ENCODE results near the gene CCNG2.
A peak's percentile ranks its signal among the peaks of the same experiment; 100 is the strongest.

The CCNG2 gene

GRCh38 chr4:77181720-77182119, 24.7 kb downstream of the CCNG2 start:
- no peak for TF ChIP-seq CTCF (IDR thresholded peaks at IDR 0.05)
- Mint-ChIP-seq H3K36me3 (ENCODE audit: low read depth) (no peaks in the 10 kb centered on the region), H3K27me3 (ENCODE audit: low read depth, poor library complexity) (peaks cover 13% of the 10 kb centered on the region), H3K4me1 (peaks cover 11% of the 10 kb centered on the region), H3K27ac (peak overlapping the region; percentile 16), H3K4me3 (no peak overlapping the region), H3K9me3 (no peaks in the 10 kb centered on the region)
- no peak for DNase-seq

GRCh38 chr4:77183777-77184420, 26.9 kb downstream of the CCNG2 start:
- H3K9me3 Mint-ChIP-seq, result no peaks in the 10 kb centered on the region
- TF ChIP-seq CTCF (IDR thresholded peaks at IDR 0.05), result no peak
- peaks cover 14% of the 10 kb centered on the region for H3K27me3 Mint-ChIP-seq (ENCODE audit: low read depth, poor library complexity)
- DNase-seq, result no peak
- H3K27ac Mint-ChIP-seq, result no peak overlapping the region
- no peaks in the 10 kb centered on the region for H3K36me3 Mint-ChIP-seq (ENCODE audit: low read depth)
- H3K4me1 Mint-ChIP-seq, result no peaks in the 10 kb centered on the region
- no peak overlapping the region for H3K4me3 Mint-ChIP-seq

- H3K9me3 Mint-ChIP-seq, result no peaks in the 10 kb centered on the region
- no peak for TF ChIP-seq CTCF (IDR thresholded peaks at IDR 0.05)
- H3K27me3 Mint-ChIP-seq (ENCODE audit: low read depth, poor library complexity), result peaks cover 17% of the 10 kb centered on the region
- H3K4me3 Mint-ChIP-seq, result no peak overlapping the region
- H3K36me3 Mint-ChIP-seq (ENCODE audit: low read depth), result no peaks in the 10 kb centered on the region
- no peak overlapping the region for H3K27ac Mint-ChIP-seq
- H3K4me1 Mint-ChIP-seq, result no peaks in the 10 kb centered on the region
- DNase-seq, result no peak
Observed at GRCh38 chr4:77184974-77185373, 28.0 kb downstream of the CCNG2 start.

DNA sequence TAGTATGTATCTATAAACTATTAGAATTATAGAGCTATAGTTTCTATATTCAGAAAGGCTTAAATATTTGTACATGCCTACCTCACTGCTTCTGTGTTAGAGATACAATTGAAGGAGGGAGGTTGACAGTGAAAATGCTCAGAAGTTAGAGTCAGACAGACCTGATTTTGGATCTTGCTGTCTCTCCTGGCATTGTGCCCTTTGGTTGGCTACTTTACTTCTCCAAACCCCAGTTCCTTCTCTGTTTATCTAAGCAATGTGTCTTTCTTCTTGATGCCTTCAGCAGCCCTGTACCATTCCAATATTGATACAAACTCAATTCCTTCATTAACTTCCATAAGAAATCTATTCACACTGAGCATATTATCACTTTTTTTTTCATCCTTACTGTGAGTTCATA, 28.7 kb downstream of the CCNG2 start:
- Mint-ChIP-seq H3K27ac (no peak overlapping the region), H3K9me3 (no peaks in the 10 kb centered on the region), H3K4me3 (no peak overlapping the region), H3K4me1 (no peaks in the 10 kb centered on the region), H3K27me3 (ENCODE audit: low read depth, poor library complexity) (peaks cover 17% of the 10 kb centered on the region), H3K36me3 (ENCODE audit: low read depth) (no peaks in the 10 kb centered on the region)
- DNase-seq, result no peak
- no peak for TF ChIP-seq CTCF (IDR thresholded peaks at IDR 0.05)

GRCh38 chr4:77187322-77187721, 30.3 kb downstream of the CCNG2 start:
- no peak for TF ChIP-seq CTCF (IDR thresholded peaks at IDR 0.05)
- no peaks in the 10 kb centered on the region for H3K4me1 Mint-ChIP-seq
- H3K4me3 Mint-ChIP-seq, result no peak overlapping the region
- H3K36me3 Mint-ChIP-seq (ENCODE audit: low read depth), result no peaks in the 10 kb centered on the region
- no peak overlapping the region for H3K27ac Mint-ChIP-seq
- peaks cover 19% of the 10 kb centered on the region for H3K27me3 Mint-ChIP-seq (ENCODE audit: low read depth, poor library complexity)
- DNase-seq, result no peak
- H3K9me3 Mint-ChIP-seq, result peaks cover 3% of the 10 kb centered on the region

DNA sequence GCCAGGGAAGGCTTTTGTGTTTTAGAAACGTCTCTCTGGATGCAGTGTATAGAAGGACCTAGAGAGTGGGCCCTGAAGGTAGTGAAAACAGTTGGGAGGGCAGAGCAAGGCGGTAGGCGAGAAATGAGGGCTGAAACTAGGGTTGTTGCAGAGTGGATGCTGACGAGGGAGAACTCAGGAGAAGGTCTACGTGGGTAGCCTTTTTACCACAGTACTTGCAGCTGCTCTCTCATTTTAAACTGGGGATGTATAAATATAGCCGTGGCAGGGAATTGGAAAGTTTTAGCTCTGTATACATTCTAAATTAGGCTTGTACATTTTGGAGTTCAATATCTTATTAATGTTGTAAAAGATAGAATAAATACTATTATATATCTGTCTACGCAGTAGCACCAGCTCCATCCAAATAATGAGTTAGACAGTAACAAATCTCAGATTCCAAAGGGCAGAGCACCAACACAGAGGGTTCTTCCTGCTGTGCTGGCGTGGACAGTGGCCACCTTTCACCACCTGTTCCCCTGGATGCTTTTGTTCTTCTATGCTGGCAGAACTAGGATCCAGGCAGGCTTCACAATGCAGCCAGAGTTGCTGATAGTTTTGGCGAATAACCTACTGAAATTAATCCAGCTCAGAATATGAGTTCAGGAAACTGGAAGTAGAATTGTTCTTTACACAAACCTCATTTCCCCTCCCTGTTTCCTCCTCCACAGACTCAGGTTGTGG, 31.7 kb downstream of the CCNG2 start:
- Mint-ChIP-seq H3K4me3 (no peak overlapping the region), H3K27me3 (ENCODE audit: low read depth, poor library complexity) (peaks cover 26% of the 10 kb centered on the region), H3K9me3 (peaks cover 10% of the 10 kb centered on the region), H3K27ac (no peak overlapping the region), H3K4me1 (no peaks in the 10 kb centered on the region), H3K36me3 (ENCODE audit: low read depth) (no peaks in the 10 kb centered on the region)
- no peak for DNase-seq
- no peak for TF ChIP-seq CTCF (IDR thresholded peaks at IDR 0.05)
